ENCODE measurements around the gene RSRC2. TPM values are rescaled to one million over a fixed set of nuclear protein-coding genes. Genes with fewer than 3 reads are reported as not detected.

Gene RSRC2
- total and polyA plus RNA-seq, 9 of the 15 experiments (the other 6 are each of a cell fraction or from before 2014, with no cell fraction given) = 52.6 to 123 (median 80.3) TPM

DNA sequence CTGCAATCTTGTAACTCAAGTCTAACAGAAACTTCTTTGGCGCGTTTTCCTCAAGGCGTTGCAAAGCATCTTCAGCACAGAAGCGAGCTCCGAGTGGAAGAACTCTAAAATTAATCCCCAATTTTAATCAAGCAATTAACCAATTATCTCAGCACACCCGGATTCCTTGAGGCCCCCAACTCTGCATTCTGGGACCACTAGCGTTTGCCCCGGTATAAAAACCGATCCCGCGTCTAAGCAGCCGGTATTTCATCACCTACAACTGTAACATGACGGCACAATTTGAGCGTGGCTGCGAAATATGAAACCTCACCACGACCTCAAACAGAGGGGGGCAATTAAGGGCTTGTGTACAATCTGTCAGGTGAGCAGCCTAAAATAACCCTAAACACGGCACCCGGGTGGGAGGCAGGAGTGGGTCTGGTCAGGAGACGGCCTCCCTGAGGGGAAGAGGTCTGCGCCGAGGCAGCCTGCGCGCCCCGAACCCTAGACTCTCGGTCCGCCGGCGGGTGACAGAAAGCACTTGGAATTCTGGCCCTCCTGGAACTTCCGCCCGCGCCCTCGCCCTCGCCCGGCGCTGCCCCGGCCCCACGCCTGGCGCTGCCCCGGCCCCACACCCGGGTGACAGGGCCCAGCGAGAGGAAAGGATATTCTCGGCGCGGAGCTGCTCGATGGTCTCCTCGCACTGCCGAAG lies 26.6 kb downstream of the RSRC2 start (continued):
- TF ChIP-seq CCNT2 (IDR thresholded peaks at IDR 0.05; ENCODE audit: borderline replicate concordance, extremely low read depth, insufficient read length, low read depth, low read length) = no peak
- TF ChIP-seq ZNF384 (IDR thresholded peaks at IDR 0.05; ENCODE audit: low read depth, low read length) = no peak
- no peak for TF ChIP-seq ZNF507 (tag; conservative IDR thresholded peaks at IDR 0.05)
- no peak for TF ChIP-seq ZFP36 (IDR thresholded peaks at IDR 0.05; ENCODE audit: low read depth, low read length, partially characterized antibody)
- TF ChIP-seq, protein P1, sequence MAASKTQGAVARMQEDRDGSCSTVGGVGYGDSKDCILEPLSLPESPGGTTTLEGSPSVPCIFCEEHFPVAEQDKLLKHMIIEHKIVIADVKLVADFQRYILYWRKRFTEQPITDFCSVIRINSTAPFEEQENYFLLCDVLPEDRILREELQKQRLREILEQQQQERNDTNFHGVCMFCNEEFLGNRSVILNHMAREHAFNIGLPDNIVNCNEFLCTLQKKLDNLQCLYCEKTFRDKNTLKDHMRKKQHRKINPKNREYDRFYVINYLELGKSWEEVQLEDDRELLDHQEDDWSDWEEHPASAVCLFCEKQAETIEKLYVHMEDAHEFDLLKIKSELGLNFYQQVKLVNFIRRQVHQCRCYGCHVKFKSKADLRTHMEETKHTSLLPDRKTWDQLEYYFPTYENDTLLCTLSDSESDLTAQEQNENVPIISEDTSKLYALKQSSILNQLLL (CRISPR knock-in tag; IDR thresholded peaks at IDR 0.05; ENCODE audit: borderline replicate concordance) = no peak
- TF ChIP-seq NR2C2 (CRISPR knock-in tag; IDR thresholded peaks at IDR 0.05) = no peak
- TF ChIP-seq NR2C2 (tag; IDR thresholded peaks at IDR 0.05) = no peak
- no peak for TF ChIP-seq NFIC (IDR thresholded peaks at IDR 0.05)
- TF ChIP-seq, protein P2, sequence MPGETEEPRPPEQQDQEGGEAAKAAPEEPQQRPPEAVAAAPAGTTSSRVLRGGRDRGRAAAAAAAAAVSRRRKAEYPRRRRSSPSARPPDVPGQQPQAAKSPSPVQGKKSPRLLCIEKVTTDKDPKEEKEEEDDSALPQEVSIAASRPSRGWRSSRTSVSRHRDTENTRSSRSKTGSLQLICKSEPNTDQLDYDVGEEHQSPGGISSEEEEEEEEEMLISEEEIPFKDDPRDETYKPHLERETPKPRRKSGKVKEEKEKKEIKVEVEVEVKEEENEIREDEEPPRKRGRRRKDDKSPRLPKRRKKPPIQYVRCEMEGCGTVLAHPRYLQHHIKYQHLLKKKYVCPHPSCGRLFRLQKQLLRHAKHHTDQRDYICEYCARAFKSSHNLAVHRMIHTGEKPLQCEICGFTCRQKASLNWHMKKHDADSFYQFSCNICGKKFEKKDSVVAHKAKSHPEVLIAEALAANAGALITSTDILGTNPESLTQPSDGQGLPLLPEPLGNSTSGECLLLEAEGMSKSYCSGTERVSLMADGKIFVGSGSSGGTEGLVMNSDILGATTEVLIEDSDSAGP (CRISPR knock-in tag; IDR thresholded peaks at IDR 0.05) = no peak; the same call in 1 of the 2 replicates
- TF ChIP-seq ESRRA (IDR thresholded peaks at IDR 0.05; ENCODE audit: borderline replicate concordance, low read depth) = no peak
- peak; percentile 35 to 92; a peak in 3 of 4 replicates for TF ChIP-seq FOXA3 (CRISPR knock-in tag; conservative IDR thresholded peaks at IDR 0.05 in 1 of 2, IDR thresholded peaks at IDR 0.05 in 1 of 2)
- TF ChIP-seq NONO (IDR thresholded peaks at IDR 0.05; ENCODE audit: low read depth in 2 of 2, low read length in 1 of 2) = no peak
- TF ChIP-seq SRF (CRISPR knock-in tag; IDR thresholded peaks at IDR 0.05) = no peak
- peak; percentile 80; the same call in 1 of the 2 replicates for TF ChIP-seq FOXP1 (CRISPR knock-in tag; IDR thresholded peaks at IDR 0.05)
- TF ChIP-seq MED1 (CRISPR knock-in tag; IDR thresholded peaks at IDR 0.05; ENCODE audit: borderline replicate concordance) = no peak
- TF ChIP-seq, protein P3, sequence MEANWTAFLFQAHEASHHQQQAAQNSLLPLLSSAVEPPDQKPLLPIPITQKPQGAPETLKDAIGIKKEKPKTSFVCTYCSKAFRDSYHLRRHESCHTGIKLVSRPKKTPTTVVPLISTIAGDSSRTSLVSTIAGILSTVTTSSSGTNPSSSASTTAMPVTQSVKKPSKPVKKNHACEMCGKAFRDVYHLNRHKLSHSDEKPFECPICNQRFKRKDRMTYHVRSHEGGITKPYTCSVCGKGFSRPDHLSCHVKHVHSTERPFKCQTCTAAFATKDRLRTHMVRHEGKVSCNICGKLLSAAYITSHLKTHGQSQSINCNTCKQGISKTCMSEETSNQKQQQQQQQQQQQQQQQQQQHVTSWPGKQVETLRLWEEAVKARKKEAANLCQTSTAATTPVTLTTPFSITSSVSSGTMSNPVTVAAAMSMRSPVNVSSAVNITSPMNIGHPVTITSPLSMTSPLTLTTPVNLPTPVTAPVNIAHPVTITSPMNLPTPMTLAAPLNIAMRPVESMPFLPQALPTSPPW (CRISPR knock-in tag; IDR thresholded peaks at IDR 0.05) = peak; percentile 67
- TF ChIP-seq, protein P4, sequence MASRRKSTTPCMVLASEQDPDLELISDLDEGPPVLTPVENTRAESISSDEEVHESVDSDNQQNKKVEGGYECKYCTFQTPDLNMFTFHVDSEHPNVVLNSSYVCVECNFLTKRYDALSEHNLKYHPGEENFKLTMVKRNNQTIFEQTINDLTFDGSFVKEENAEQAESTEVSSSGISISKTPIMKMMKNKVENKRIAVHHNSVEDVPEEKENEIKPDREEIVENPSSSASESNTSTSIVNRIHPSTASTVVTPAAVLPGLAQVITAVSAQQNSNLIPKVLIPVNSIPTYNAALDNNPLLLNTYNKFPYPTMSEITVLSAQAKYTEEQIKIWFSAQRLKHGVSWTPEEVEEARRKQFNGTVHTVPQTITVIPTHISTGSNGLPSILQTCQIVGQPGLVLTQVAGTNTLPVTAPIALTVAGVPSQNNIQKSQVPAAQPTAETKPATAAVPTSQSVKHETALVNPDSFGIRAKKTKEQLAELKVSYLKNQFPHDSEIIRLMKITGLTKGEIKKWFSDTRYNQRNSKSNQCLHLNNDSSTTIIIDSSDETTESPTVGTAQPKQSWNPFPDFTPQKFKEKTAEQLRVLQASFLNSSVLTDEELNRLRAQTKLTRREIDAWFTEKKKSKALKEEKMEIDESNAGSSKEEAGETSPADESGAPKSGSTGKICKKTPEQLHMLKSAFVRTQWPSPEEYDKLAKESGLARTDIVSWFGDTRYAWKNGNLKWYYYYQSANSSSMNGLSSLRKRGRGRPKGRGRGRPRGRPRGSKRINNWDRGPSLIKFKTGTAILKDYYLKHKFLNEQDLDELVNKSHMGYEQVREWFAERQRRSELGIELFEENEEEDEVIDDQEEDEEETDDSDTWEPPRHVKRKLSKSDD (conservative IDR thresholded peaks at IDR 0.05; ENCODE audit: low read length) = no peak
- TF ChIP-seq, protein P5, sequence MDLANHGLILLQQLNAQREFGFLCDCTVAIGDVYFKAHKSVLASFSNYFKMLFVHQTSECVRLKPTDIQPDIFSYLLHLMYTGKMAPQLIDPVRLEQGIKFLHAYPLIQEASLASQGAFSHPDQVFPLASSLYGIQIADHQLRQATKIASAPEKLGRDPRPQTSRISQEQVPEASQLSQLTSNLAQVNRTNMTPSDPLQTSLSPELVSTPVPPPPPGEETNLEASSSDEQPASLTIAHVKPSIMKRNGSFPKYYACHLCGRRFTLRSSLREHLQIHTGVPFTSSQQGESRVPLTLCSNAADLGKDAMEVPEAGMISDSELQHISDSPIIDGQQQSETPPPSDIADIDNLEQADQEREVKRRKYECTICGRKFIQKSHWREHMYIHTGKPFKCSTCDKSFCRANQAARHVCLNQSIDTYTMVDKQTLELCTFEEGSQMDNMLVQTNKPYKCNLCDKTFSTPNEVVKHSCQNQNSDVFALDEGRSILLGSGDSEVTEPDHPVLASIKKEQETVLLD (IDR thresholded peaks at IDR 0.05) = no peak

Measured in K562 (cell line).